SK-N-SH (cell line): Measurements from ENCODE around the gene TRIM27. TPM values are rescaled to one million over a fixed set of nuclear protein-coding genes. Genes with fewer than 3 reads are reported as not detected.

Experiments
- CTCF ChIA-PET: fragments of 300-600, 350-600 bp; formaldehyde crosslinking; extraction: SDS; loops from one replicate; lab custom pipeline; 2021; lab: Yijun Ruan, JAX
- POLR2A ChIA-PET: fragments of 350-600 bp; sonication (Branson Sonifier 250); formaldehyde crosslinking; extraction: SDS; loops from one replicate; lab custom pipeline; 2020; ENCODE audit warnings: antibody characterized with exemption, inconsistent platforms; lab: Yijun Ruan, JAX
- DNase-seq: peaks from one replicate; pipeline ENCODE4 v3.0.0; 2012
- H2AFZ ChIP-seq: fragments of 200-600 bp; sonication (generic); 2 replicates; pipeline ENCODE4 v1.8.1; 2016; ENCODE audit warnings: antibody characterized with exemption, mild to moderate bottlenecking, low read depth
- H3F3A ChIP-seq: fragments of 200-600 bp; sonication (generic); replicated peaks from 2 replicates; pipeline ENCODE3; 2016; ENCODE audit warnings: antibody characterized with exemption, mild to moderate bottlenecking; ENCODE audit not compliant: insufficient read depth
- H3K27ac ChIP-seq, 2 experiments: fragments of 200-500 bp in 1 of 2; fragments of 200-600 bp in 1 of 2; sonication (Bioruptor generic) in 1 of 2; sonication (generic), shearing (Covaris generic) in 1 of 2; 2 replicates each; pipeline versions ENCODE4 v1.5.1 to v1.6.1; 2014 to 2016; ENCODE audit warnings: low read depth in 2 of 2, inconsistent platforms in 1 of 2, low read length in 1 of 2, mild to moderate bottlenecking in 1 of 2, mixed read lengths in 1 of 2
- H3K27me3 ChIP-seq: fragments of 200-600 bp; sonication (generic), shearing (Covaris generic); 2 replicates; pipeline ENCODE4 v1.6.1; 2016; ENCODE audit warnings: mixed run types; ENCODE audit not compliant: insufficient read depth
- H3K36me3 ChIP-seq, 2 experiments: fragments of 200-500 bp in 1 of 2; fragments of 200-600 bp in 1 of 2; sonication (Bioruptor generic) in 1 of 2; sonication (generic) in 1 of 2; replicated peaks in 1 of 2; 2 replicates each; pipeline versions ENCODE3 to v1.5.1; 2014 to 2016; ENCODE audit warnings: low read length in 1 of 2, mild to moderate bottlenecking in 1 of 2; ENCODE audit not compliant: insufficient read depth in 2 of 2, control insufficient read depth in 1 of 2
- H3K4me1 ChIP-seq, 2 experiments: fragments of 200-500 bp in 1 of 2; fragments of 200-600 bp in 1 of 2; sonication (Bioruptor generic) in 1 of 2; sonication (generic), shearing (Covaris generic) in 1 of 2; 2 replicates each; pipeline versions ENCODE4 v1.5.1 to v1.6.1; 2014 to 2016; ENCODE audit warnings: low read depth in 1 of 2, low read length in 1 of 2, mixed run types in 1 of 2; ENCODE audit not compliant: insufficient read depth in 2 of 2, control insufficient read depth in 1 of 2
- H3K4me2 ChIP-seq: fragments of 200-600 bp; sonication (generic), shearing (Covaris generic); 2 replicates; pipeline ENCODE4 v1.6.1; 2017; ENCODE audit warnings: mixed run types
- H3K4me3 ChIP-seq, 2 experiments: fragments of 200-500 bp in 1 of 2; fragments of 200-600 bp in 1 of 2; sonication (Bioruptor generic) in 1 of 2; sonication (generic), shearing (Covaris generic) in 1 of 2; 2 replicates each; pipeline versions ENCODE4 v1.5.1 to v1.8.1; 2014 to 2016; ENCODE audit warnings: low read depth in 2 of 2, inconsistent platforms in 1 of 2, low read length in 1 of 2, mild to moderate bottlenecking in 1 of 2, mixed read lengths in 1 of 2, moderate library complexity in 1 of 2
- H3K79me2 ChIP-seq: fragments of 200-600 bp; sonication (generic); 2 replicates; pipeline ENCODE4 v1.8.1; 2017; ENCODE audit warnings: mild to moderate bottlenecking; ENCODE audit not compliant: insufficient read depth
- H3K9ac ChIP-seq: fragments of 200-600 bp; sonication (generic); 2 replicates; pipeline ENCODE4 v1.6.1; 2017; ENCODE audit warnings: mixed run types
- H3K9me2 ChIP-seq: fragments of 200-600 bp; sonication (generic); 2 replicates; pipeline ENCODE4 v1.6.1; 2017; ENCODE audit warnings: mixed run types
- H3K9me3 ChIP-seq: fragments of 200-600 bp; sonication (generic); 2 replicates; pipeline ENCODE4 v1.6.1; 2017; ENCODE audit warnings: mixed run types, mild to moderate bottlenecking, moderate library complexity
- H4K20me1 ChIP-seq: fragments of 200-600 bp; sonication (generic); 2 replicates; pipeline ENCODE4 v1.6.1; 2017; ENCODE audit warnings: mild to moderate bottlenecking, mixed run types; ENCODE audit not compliant: insufficient read depth
- CTCF ChIP-seq: fragments of 200-600 bp; sonication (generic); IDR thresholded peaks from 2 replicates; pipeline ENCODE4 v1.6.1; 2017; ENCODE audit warnings: antibody characterized with exemption, mild to moderate bottlenecking, moderate library complexity
- ELF1 ChIP-seq: IDR thresholded peaks from 2 replicates; pipeline ENCODE4 v1.4.0; 2012
- FOSL2 ChIP-seq: IDR thresholded peaks from 2 replicates; pipeline ENCODE4 v1.4.0; 2012; ENCODE audit warnings: low read depth, mild to moderate bottlenecking, moderate library complexity, borderline replicate concordance
- FOXM1 ChIP-seq: IDR thresholded peaks from 2 replicates; pipeline ENCODE4 v1.4.0; 2012; ENCODE audit warnings: low read depth, mild to moderate bottlenecking
- GABPA ChIP-seq: IDR thresholded peaks from 2 replicates; pipeline ENCODE4 v1.4.0; 2012; ENCODE audit warnings: low read depth, mild to moderate bottlenecking
- IRF3 ChIP-seq: fragments of 150-350 bp; IDR thresholded peaks from 2 replicates; pipeline ENCODE4 v1.6.1; 2016; ENCODE audit warnings: mild to moderate bottlenecking, low read depth, low read length
- MXI1 ChIP-seq: IDR thresholded peaks from 2 replicates; pipeline ENCODE4 v1.6.1; 2012; ENCODE audit warnings: mild to moderate bottlenecking, low read depth, low read length, improper control_type of control experiment
- NRF1 ChIP-seq: IDR thresholded peaks from 2 replicates; pipeline ENCODE4 v1.6.1; 2012; ENCODE audit warnings: low read depth, mild to moderate bottlenecking, low read length
- RAD21 ChIP-seq: IDR thresholded peaks from 2 replicates; pipeline ENCODE4 v1.6.1; 2012; ENCODE audit warnings: mild to moderate bottlenecking, low read length
- REST ChIP-seq: IDR thresholded peaks from 2 replicates; pipeline ENCODE4 v1.6.1; 2012; ENCODE audit warnings: mild to moderate bottlenecking, low read depth, low read length, moderate library complexity
- RFX5 ChIP-seq: IDR thresholded peaks from 2 replicates; pipeline ENCODE4 v1.6.1; 2012; ENCODE audit warnings: mild to moderate bottlenecking, improper control_type of control experiment, low read length
- RXRA ChIP-seq: IDR thresholded peaks from 2 replicates; pipeline ENCODE4 v1.4.0; 2012; ENCODE audit warnings: low read depth, mild to moderate bottlenecking, borderline replicate concordance
- SIN3A ChIP-seq: IDR thresholded peaks from 2 replicates; pipeline ENCODE4 v1.6.1; 2012; ENCODE audit warnings: low read depth, mild to moderate bottlenecking, low read length, moderate library complexity, borderline replicate concordance
- TAF1 ChIP-seq: IDR thresholded peaks from 2 replicates; pipeline ENCODE4 v1.6.1; 2012; ENCODE audit warnings: low read depth, mild to moderate bottlenecking, low read length, moderate library complexity, borderline replicate concordance
- TCF12 ChIP-seq: IDR thresholded peaks from 2 replicates; pipeline ENCODE4 v1.4.0; 2012
- TEAD4 ChIP-seq: IDR thresholded peaks from 2 replicates; pipeline ENCODE4 v1.4.0; 2012; ENCODE audit warnings: mild to moderate bottlenecking, borderline replicate concordance; ENCODE audit not compliant: insufficient read depth
- USF2 ChIP-seq: fragments of 150-350 bp; IDR thresholded peaks from 2 replicates; pipeline ENCODE4 v1.6.1; 2017; ENCODE audit warnings: antibody characterized with exemption, low read length, low read depth, borderline replicate concordance
- ZBTB33 ChIP-seq: IDR thresholded peaks from 2 replicates; pipeline ENCODE4 v1.4.0; 2012; ENCODE audit warnings: low read depth, borderline replicate concordance
- WGBS: methylation state at CpG from one replicate; pipeline ENCODE4 v1.1.6; 2017; ENCODE audit warnings: low lambda C conversion rate; 5-methylcytosine and 5-hydroxymethylcytosine counted together
- polyA plus RNA-seq, 3 experiments: library from polyadenylated mRNA; depleted of rRNA; stranded (reverse); fragments of >200 nt; gene quantifications; 2 replicates each; pipeline ENCODE4 v1.2.3, GENCODE V29; 2012

The TRIM27 gene
- polyA plus RNA-seq, 1 of the 3 experiments (the other 2 are of a cell fraction), result 43.8 TPM

- Histone ChIP-seq H3K27ac (no peak overlapping the region), H3K9ac (no peak overlapping the region), H3F3A (peaks cover 36% of the 10 kb centered on the region), H3K9me2 (no peaks in the 10 kb centered on the region), H3K4me3 (no peak overlapping the region), H3K27me3 (no peaks in the 10 kb centered on the region), H4K20me1 (no peaks in the 10 kb centered on the region), H3K9me3 (no peaks in the 10 kb centered on the region), H3K4me1 (peaks cover 0 to 8% of the 10 kb centered on the region in 2 experiments; a peak in 2 of 4 replicates), H3K4me2 (no peak overlapping the region), H3K79me2 (no peaks in the 10 kb centered on the region), H3K36me3 (peaks cover 50 to 58% of the 10 kb centered on the region in 2 experiments), H2AFZ (no peak overlapping the region)
- TF ChIP-seq SIN3A, result no peak
- TF ChIP-seq TCF12, result no peak
- no peak for TF ChIP-seq NRF1
- no peak for TF ChIP-seq RAD21
- no peak for TF ChIP-seq REST
- DNase-seq, result no peak
- ChIA-PET CTCF (no interaction called here), POLR2A (interaction anchor here (1.2 kb wide), 1 partner anchor 22 kb away, joined by 4 read pairs; the partner anchor contains the start of gene TRIM27)
Observed at GRCh38 chr6:28901831-28902230, 22.0 kb downstream of the TRIM27 start.

- Histone ChIP-seq H3K79me2 (no peaks in the 10 kb centered on the region), H3K9me2 (no peaks in the 10 kb centered on the region), H4K20me1 (no peaks in the 10 kb centered on the region), H3K27ac (no peak overlapping the region), H3K9ac (no peak overlapping the region), H3F3A (peaks cover 42% of the 10 kb centered on the region), H3K4me3 (no peak overlapping the region), H3K27me3 (no peaks in the 10 kb centered on the region), H3K4me2 (no peak overlapping the region), H3K36me3 (peaks cover 48 to 51% of the 10 kb centered on the region in 2 experiments), H2AFZ (no peak overlapping the region), H3K9me3 (no peaks in the 10 kb centered on the region), H3K4me1 (peaks cover 0 to 8% of the 10 kb centered on the region in 2 experiments; a peak in 2 of 4 replicates)
- no peak for DNase-seq
- WGBS, result 85% methylated on average over 5 of the region's 5 CpGs
- POLR2A ChIA-PET, result no interaction called here
- CTCF ChIA-PET, result no interaction called here
- no peak for TF ChIP-seq GABPA
- TF ChIP-seq IRF3, result no peak
- no peak for TF ChIP-seq RXRA
- TF ChIP-seq FOXM1, result no peak
- TF ChIP-seq FOSL2, result no peak
- no peak for TF ChIP-seq USF2
- no peak for TF ChIP-seq MXI1
- no peak for TF ChIP-seq RFX5
- TF ChIP-seq TAF1, result no peak
- no peak for TF ChIP-seq RAD21
- TF ChIP-seq CTCF, result no peak
- TF ChIP-seq ZBTB33, result no peak
- TF ChIP-seq TEAD4, result no peak
- TF ChIP-seq ELF1, result no peak
Observed at GRCh38 chr6:28900577-28901256, 23.1 kb downstream of the TRIM27 start.
